Transverse colon (tissue), 4 donors: ENCODE results near the gene GPR32.

ENCODE experiments used
- CTCF ChIP-seq, 5 experiments: fragments of 200-600 bp in 3 of 5; fragments of 450-650 bp in 2 of 5; sonication (generic) in 3 of 5; IDR thresholded peaks; 1 replicate in 2 of 5; 2 replicates in 3 of 5; pipeline ENCODE4 v1.5.1; 2016 to 2017; ENCODE audit warnings: antibody characterized with exemption in 5 of 5, inconsistent platforms in 3 of 5, mild to moderate bottlenecking in 2 of 5, moderate library complexity in 1 of 5
- EP300 ChIP-seq: sonication (generic); formaldehyde crosslinking; IDR thresholded peaks from one replicate; pipeline ENCODE4 v1.6.1; 2017; ENCODE audit warnings: antibody characterized with exemption, low read depth
- POLR2AphosphoS5 ChIP-seq, 3 donors: sonication (generic); formaldehyde crosslinking; IDR thresholded peaks; one replicate each; pipeline ENCODE4 v1.6.1; 2016; ENCODE audit warnings: antibody characterized with exemption in 3 of 3

- TF ChIP-seq CTCF (IDR thresholded peaks at IDR 0.05) (no peak), EP300 (no peak), POLR2AphosphoS5 (IDR thresholded peaks at IDR 0.05) (no peak)
Observed at GRCh38 chr19:50743537-50743936, 26.7 kb upstream of the GPR32 start.
